Cardiac muscle cell (in vitro differentiated cells and primary cell): ENCODE results near the gene LRRC4C. TPM values are rescaled to one million over a fixed set of nuclear protein-coding genes. Genes with fewer than 3 reads are reported as not detected.

Experiments
- DNase-seq, 2 donors: peaks; one replicate each; pipeline versions ENCODE4 v3.0.0 to v3.0.0-alpha.2; 2010 to 2017; ENCODE audit warnings: low read depth in 1 of 2, low spot score in 1 of 2
- H3K27ac ChIP-seq: fragments of 200-600 bp; sonication (generic); 2 replicates; pipeline ENCODE4 v1.5.1; 2016
- H3K27me3 ChIP-seq: fragments of 200-600 bp; sonication (generic); 2 replicates; pipeline ENCODE4 v1.6.0; 2016; ENCODE audit warnings: control low read depth
- H3K36me3 ChIP-seq: fragments of 200-600 bp; sonication (generic); 2 replicates; pipeline ENCODE4 v1.5.1; 2016; ENCODE audit warnings: control low read depth
- H3K4me1 ChIP-seq: fragments of 200-600 bp; sonication (generic); 2 replicates; pipeline ENCODE4 v1.8.1; 2017; ENCODE audit warnings: low read depth, mild to moderate bottlenecking, mixed run types
- H3K4me3 ChIP-seq: fragments of 200-600 bp; sonication (generic); 2 replicates; pipeline ENCODE4 v1.5.1; 2016; ENCODE audit warnings: mild to moderate bottlenecking
- H3K9me3 ChIP-seq: fragments of 200-600 bp; sonication (generic); 2 replicates; pipeline ENCODE4 v1.5.1; 2017; ENCODE audit warnings: low read depth, mild to moderate bottlenecking, control low read depth
- CTCF ChIP-seq: IDR thresholded peaks from 2 replicates; pipeline ENCODE4 v1.5.1; 2012; ENCODE audit warnings: low read depth, mild to moderate bottlenecking, low read length
- polyA plus RNA-seq: library from polyadenylated mRNA; unstranded; fragments of >200 nt; fragmentation: Nextera tagmentation; extraction: Ambion mirVana; gene quantifications from 2 replicates; pipeline ENCODE4 v1.2.1, GENCODE V29; 2016
- total RNA-seq: library from RNA; depleted of rRNA; stranded (reverse); fragments of >200 nt; gene quantifications from 2 replicates; pipeline ENCODE4 v1.2.3, GENCODE V29; 2016

The LRRC4C gene
- total and polyA plus RNA-seq, 2 experiments from 2014 or later = 0.66 to 0.77 TPM

- no peak for TF ChIP-seq CTCF
- H3K9me3 ChIP-seq = no peaks in the 10 kb centered on the region
- H3K27me3 ChIP-seq = no peaks in the 10 kb centered on the region
- no peaks in the 10 kb centered on the region for H3K36me3 ChIP-seq
- no peak overlapping the region for H3K27ac ChIP-seq
- H3K4me3 ChIP-seq = no peak overlapping the region
- peaks cover 6% of the 10 kb centered on the region for H3K4me1 ChIP-seq
- DNase-seq = no peak
Measured at GRCh38 chr11:40268551-40268950, 1190.9 kb downstream of the LRRC4C start.

GRCh38 chr11:40255457-40255856 is 1204.0 kb downstream of the LRRC4C start:
- H3K9me3 ChIP-seq = no peaks in the 10 kb centered on the region
- TF ChIP-seq CTCF = no peak
- DNase-seq = no peak
- H3K4me3 ChIP-seq = no peak overlapping the region
- no peaks in the 10 kb centered on the region for H3K27me3 ChIP-seq
- no peak overlapping the region for H3K27ac ChIP-seq
- H3K36me3 ChIP-seq = no peaks in the 10 kb centered on the region
- H3K4me1 ChIP-seq = no peaks in the 10 kb centered on the region

- no peak for TF ChIP-seq CTCF
- DNase-seq = no peak
- H3K27ac ChIP-seq = no peak overlapping the region
- H3K4me3 ChIP-seq = no peak overlapping the region
- H3K27me3 ChIP-seq = no peaks in the 10 kb centered on the region
- no peaks in the 10 kb centered on the region for H3K36me3 ChIP-seq
- no peaks in the 10 kb centered on the region for H3K9me3 ChIP-seq
- H3K4me1 ChIP-seq = no peaks in the 10 kb centered on the region
Measured at GRCh38 chr11:40253166-40253565, 1206.3 kb downstream of the LRRC4C start.

- no peak overlapping the region for H3K4me3 ChIP-seq
- H3K36me3 ChIP-seq = no peaks in the 10 kb centered on the region
- no peak for DNase-seq
- no peaks in the 10 kb centered on the region for H3K27me3 ChIP-seq
- no peak for TF ChIP-seq CTCF
- H3K9me3 ChIP-seq = no peaks in the 10 kb centered on the region
- no peaks in the 10 kb centered on the region for H3K4me1 ChIP-seq
- no peak overlapping the region for H3K27ac ChIP-seq
Measured at GRCh38 chr11:40252236-40252635, 1207.2 kb downstream of the LRRC4C start.

GRCh38 chr11:40246983-40247382 is 1212.5 kb downstream of the LRRC4C start:
- Histone ChIP-seq H3K27me3 (no peaks in the 10 kb centered on the region), H3K36me3 (no peaks in the 10 kb centered on the region), H3K4me1 (no peaks in the 10 kb centered on the region), H3K9me3 (no peaks in the 10 kb centered on the region), H3K27ac (no peak overlapping the region), H3K4me3 (no peak overlapping the region)
- TF ChIP-seq CTCF = no peak
- no peak for DNase-seq

GRCh38 chr11:40241524-40242051 is 1217.9 kb downstream of the LRRC4C start:
- Histone ChIP-seq H3K36me3 (no peaks in the 10 kb centered on the region), H3K4me3 (no peak overlapping the region), H3K27me3 (no peaks in the 10 kb centered on the region), H3K4me1 (no peaks in the 10 kb centered on the region), H3K9me3 (no peaks in the 10 kb centered on the region), H3K27ac (no peak overlapping the region)
- peak in 1 of 2 donors; percentile 0 for DNase-seq
- TF ChIP-seq CTCF = no peak
